HEK293 (cell line): ENCODE measurements around the gene CDKN2A.

Experiments
- CTCF ChIP-seq: fragments of 450-650 bp; formaldehyde crosslinking; IDR thresholded peaks from 2 replicates; pipeline ENCODE4 v1.5.1; 2016; ENCODE audit warnings: missing biosample characterization, missing genetic modification characterization
- HIC1 ChIP-seq: fragments of 450-650 bp; formaldehyde crosslinking; IDR thresholded peaks from 2 replicates; pipeline ENCODE4 v1.5.1; 2016; ENCODE audit warnings: missing biosample characterization, missing genetic modification characterization
- IKZF3 ChIP-seq: fragments of 450-650 bp; IDR thresholded peaks from 2 replicates; pipeline ENCODE4 v1.5.0; 2018; ENCODE audit warnings: missing biosample characterization, mild to moderate bottlenecking, missing genetic modification characterization, moderate library complexity
- KLF16 ChIP-seq: fragments of 450-650 bp; formaldehyde crosslinking; IDR thresholded peaks from 2 replicates; pipeline ENCODE4 v1.5.1; 2017; ENCODE audit warnings: missing biosample characterization, missing genetic modification characterization
- KLF9 ChIP-seq: fragments of 450-650 bp; formaldehyde crosslinking; IDR thresholded peaks from 2 replicates; pipeline ENCODE4 v1.5.1; 2016; ENCODE audit warnings: missing biosample characterization, missing genetic modification characterization, low read depth
- OSR2 ChIP-seq: fragments of 450-650 bp; formaldehyde crosslinking; IDR thresholded peaks from 2 replicates; pipeline ENCODE4 v1.5.1; 2016; ENCODE audit warnings: missing biosample characterization, missing genetic modification characterization
- PRDM10 ChIP-seq: fragments of 450-650 bp; formaldehyde crosslinking; IDR thresholded peaks from 2 replicates; pipeline ENCODE4 v1.5.1; 2016; ENCODE audit warnings: missing biosample characterization, missing genetic modification characterization
- SETDB1 ChIP-seq: IDR thresholded peaks from one replicate; pipeline ENCODE4 v1.6.1; 2017; ENCODE audit warnings: mild to moderate bottlenecking, low read length, moderate library complexity, mixed read lengths; ENCODE audit not compliant: insufficient read length
- SP7 ChIP-seq: fragments of 450-650 bp; formaldehyde crosslinking; IDR thresholded peaks from 2 replicates; pipeline ENCODE4 v1.5.1; 2016; ENCODE audit warnings: missing biosample characterization, missing genetic modification characterization
- YY1 ChIP-seq: fragments of 450-650 bp; formaldehyde crosslinking; IDR thresholded peaks from 2 replicates; pipeline ENCODE4 v1.5.1; 2018; ENCODE audit warnings: missing biosample characterization, missing genetic modification characterization
- ZNF16 ChIP-seq: fragments of 450-650 bp; formaldehyde crosslinking; IDR thresholded peaks from 2 replicates; pipeline ENCODE4 v1.5.1; 2016; ENCODE audit warnings: low read depth, missing biosample characterization, missing genetic modification characterization
- ZNF19 ChIP-seq: fragments of 450-650 bp; formaldehyde crosslinking; IDR thresholded peaks from 2 replicates; pipeline ENCODE4; 2016; ENCODE audit warnings: missing biosample characterization, missing genetic modification characterization, low read depth
- ZNF202 ChIP-seq: fragments of 450-650 bp; formaldehyde crosslinking; IDR thresholded peaks from 2 replicates; pipeline ENCODE4 v1.5.1; 2016; ENCODE audit warnings: missing biosample characterization, missing genetic modification characterization, borderline replicate concordance
- ZNF341 ChIP-seq: fragments of 450-650 bp; formaldehyde crosslinking; IDR thresholded peaks from 2 replicates; pipeline ENCODE4; 2016; ENCODE audit warnings: low read depth, missing biosample characterization, missing genetic modification characterization
- ZNF394 ChIP-seq: fragments of 450-650 bp; formaldehyde crosslinking; IDR thresholded peaks from 2 replicates; pipeline ENCODE4 v1.5.1; 2016; ENCODE audit warnings: missing biosample characterization, missing genetic modification characterization, mild to moderate bottlenecking, moderate library complexity, borderline replicate concordance
- ZNF423 ChIP-seq: fragments of 450-650 bp; formaldehyde crosslinking; IDR thresholded peaks from 2 replicates; pipeline ENCODE4 v1.5.1; 2016; ENCODE audit warnings: missing biosample characterization, missing genetic modification characterization
- ZNF561 ChIP-seq: fragments of 450-650 bp; IDR thresholded peaks from 2 replicates; pipeline ENCODE4 v1.5.1; 2018; ENCODE audit warnings: missing biosample characterization, missing genetic modification characterization, borderline replicate concordance
- ZNF626 ChIP-seq: fragments of 450-650 bp; sonication (Bioruptor Pico); formaldehyde crosslinking; IDR thresholded peaks from 2 replicates; pipeline ENCODE4 v1.5.1; 2018; ENCODE audit warnings: missing biosample characterization, missing genetic modification characterization, inconsistent platforms
- ZNF658 ChIP-seq: fragments of 450-650 bp; formaldehyde crosslinking; IDR thresholded peaks from 2 replicates; pipeline ENCODE4; 2016; ENCODE audit warnings: missing biosample characterization, missing genetic modification characterization
- ZNF692 ChIP-seq: fragments of 450-650 bp; formaldehyde crosslinking; IDR thresholded peaks from 2 replicates; pipeline ENCODE4 v1.5.1; 2016; ENCODE audit warnings: missing biosample characterization, missing genetic modification characterization
- ZNF830 ChIP-seq: fragments of 450-650 bp; IDR thresholded peaks from 2 replicates; pipeline ENCODE4 v1.5.0; 2018; ENCODE audit warnings: missing biosample characterization, missing genetic modification characterization, low read depth, mild to moderate bottlenecking, moderate library complexity
- TF ChIP-seq, protein P1 (sequence below): fragments of 450-650 bp; formaldehyde crosslinking; IDR thresholded peaks from 2 replicates; pipeline ENCODE4 v1.5.1; 2017; ENCODE audit warnings: missing biosample characterization, missing genetic modification characterization
- TF ChIP-seq, protein P2 (sequence below): fragments of 450-650 bp; formaldehyde crosslinking; IDR thresholded peaks from 2 replicates; pipeline ENCODE4 v1.5.1; 2017; ENCODE audit warnings: missing biosample characterization, mild to moderate bottlenecking, missing genetic modification characterization, moderate library complexity
- TF ChIP-seq, protein P3 (sequence below): sonication (generic); formaldehyde crosslinking; IDR thresholded peaks from 2 replicates; pipeline ENCODE4 v1.8.1; 2022; ENCODE audit warnings: mild to moderate bottlenecking, moderate library complexity, missing genetic modification reagents
- TF ChIP-seq, protein P4 (sequence below): fragments of 450-650 bp; formaldehyde crosslinking; IDR thresholded peaks from 2 replicates; pipeline ENCODE4 v1.5.1; 2016; ENCODE audit warnings: missing biosample characterization, missing genetic modification characterization

Gene CDKN2A

DNA sequence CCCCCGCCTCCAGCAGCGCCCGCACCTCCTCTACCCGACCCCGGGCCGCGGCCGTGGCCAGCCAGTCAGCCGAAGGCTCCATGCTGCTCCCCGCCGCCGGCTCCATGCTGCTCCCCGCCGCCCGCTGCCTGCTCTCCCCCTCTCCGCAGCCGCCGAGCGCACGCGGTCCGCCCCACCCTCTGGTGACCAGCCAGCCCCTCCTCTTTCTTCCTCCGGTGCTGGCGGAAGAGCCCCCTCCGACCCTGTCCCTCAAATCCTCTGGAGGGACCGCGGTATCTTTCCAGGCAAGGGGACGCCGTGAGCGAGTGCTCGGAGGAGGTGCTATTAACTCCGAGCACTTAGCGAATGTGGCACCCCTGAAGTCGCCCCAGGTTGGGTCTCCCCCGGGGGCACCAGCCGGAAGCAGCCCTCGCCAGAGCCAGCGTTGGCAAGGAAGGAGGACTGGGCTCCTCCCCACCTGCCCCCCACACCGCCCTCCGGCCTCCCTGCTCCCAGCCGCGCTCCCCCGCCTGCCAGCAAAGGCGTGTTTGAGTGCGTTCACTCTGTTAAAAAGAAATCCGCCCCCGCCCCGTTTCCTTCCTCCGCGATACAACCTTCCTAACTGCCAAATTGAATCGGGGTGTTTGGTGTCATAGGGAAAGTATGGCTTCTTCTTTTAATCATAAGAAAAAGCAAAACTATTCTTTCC lies 19.3 kb downstream of the CDKN2A start (continued):
- no peak for TF ChIP-seq ZNF16 (tag by site-specific recombination)
- TF ChIP-seq ZNF394 (tag by site-specific recombination): peak; percentile 57; the same call in 1 of the 2 replicates
- TF ChIP-seq ZNF202 (tag by site-specific recombination): no peak
- TF ChIP-seq PRDM10: peak; percentile 99
- TF ChIP-seq YY1 (tag by site-specific recombination): 0 out of 2 replicates have a peak, but pooled peaks have one; percentile 32
- TF ChIP-seq ZNF692 (tag by site-specific recombination): peak; percentile 33; the same call in 1 of the 2 replicates
- peak; percentile 65 for TF ChIP-seq KLF9
- peak; percentile 95 for TF ChIP-seq ZNF341 (tag by site-specific recombination)
- TF ChIP-seq, protein P1, sequence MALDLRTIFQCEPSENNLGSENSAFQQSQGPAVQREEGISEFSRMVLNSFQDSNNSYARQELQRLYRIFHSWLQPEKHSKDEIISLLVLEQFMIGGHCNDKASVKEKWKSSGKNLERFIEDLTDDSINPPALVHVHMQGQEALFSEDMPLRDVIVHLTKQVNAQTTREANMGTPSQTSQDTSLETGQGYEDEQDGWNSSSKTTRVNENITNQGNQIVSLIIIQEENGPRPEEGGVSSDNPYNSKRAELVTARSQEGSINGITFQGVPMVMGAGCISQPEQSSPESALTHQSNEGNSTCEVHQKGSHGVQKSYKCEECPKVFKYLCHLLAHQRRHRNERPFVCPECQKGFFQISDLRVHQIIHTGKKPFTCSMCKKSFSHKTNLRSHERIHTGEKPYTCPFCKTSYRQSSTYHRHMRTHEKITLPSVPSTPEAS (tag by site-specific recombination): no peak
- TF ChIP-seq CTCF (tag by site-specific recombination): peak; percentile 10; the same call in 1 of the 2 replicates
- peak; percentile 62; the same call in 1 of the 2 replicates for TF ChIP-seq ZNF423 (tag by site-specific recombination)
- TF ChIP-seq, protein P2, sequence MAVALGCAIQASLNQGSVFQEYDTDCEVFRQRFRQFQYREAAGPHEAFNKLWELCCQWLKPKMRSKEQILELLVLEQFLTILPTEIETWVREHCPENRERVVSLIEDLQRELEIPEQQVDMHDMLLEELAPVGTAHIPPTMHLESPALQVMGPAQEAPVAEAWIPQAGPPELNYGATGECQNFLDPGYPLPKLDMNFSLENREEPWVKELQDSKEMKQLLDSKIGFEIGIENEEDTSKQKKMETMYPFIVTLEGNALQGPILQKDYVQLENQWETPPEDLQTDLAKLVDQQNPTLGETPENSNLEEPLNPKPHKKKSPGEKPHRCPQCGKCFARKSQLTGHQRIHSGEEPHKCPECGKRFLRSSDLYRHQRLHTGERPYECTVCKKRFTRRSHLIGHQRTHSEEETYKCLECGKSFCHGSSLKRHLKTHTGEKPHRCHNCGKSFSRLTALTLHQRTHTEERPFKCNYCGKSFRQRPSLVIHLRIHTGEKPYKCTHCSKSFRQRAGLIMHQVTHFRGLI (tag by site-specific recombination): peak; percentile 89
- TF ChIP-seq, protein P3, sequence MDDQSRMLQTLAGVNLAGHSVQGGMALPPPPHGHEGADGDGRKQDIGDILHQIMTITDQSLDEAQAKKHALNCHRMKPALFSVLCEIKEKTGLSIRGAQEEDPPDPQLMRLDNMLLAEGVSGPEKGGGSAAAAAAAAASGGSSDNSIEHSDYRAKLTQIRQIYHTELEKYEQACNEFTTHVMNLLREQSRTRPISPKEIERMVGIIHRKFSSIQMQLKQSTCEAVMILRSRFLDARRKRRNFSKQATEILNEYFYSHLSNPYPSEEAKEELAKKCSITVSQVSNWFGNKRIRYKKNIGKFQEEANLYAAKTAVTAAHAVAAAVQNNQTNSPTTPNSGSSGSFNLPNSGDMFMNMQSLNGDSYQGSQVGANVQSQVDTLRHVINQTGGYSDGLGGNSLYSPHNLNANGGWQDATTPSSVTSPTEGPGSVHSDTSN (CRISPR knock-in tag): peak; percentile 43; the same call in 1 of the 2 replicates
- no peak for TF ChIP-seq SETDB1
- TF ChIP-seq, protein P4, sequence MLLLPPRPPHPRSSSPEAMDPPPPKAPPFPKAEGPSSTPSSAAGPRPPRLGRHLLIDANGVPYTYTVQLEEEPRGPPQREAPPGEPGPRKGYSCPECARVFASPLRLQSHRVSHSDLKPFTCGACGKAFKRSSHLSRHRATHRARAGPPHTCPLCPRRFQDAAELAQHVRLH: 0 out of 2 replicates have a peak, but pooled peaks have one; percentile 17
- TF ChIP-seq ZNF19 (tag by site-specific recombination): no peak
- peak; percentile 43; the same call in 1 of the 2 replicates for TF ChIP-seq KLF16 (tag by site-specific recombination)
- TF ChIP-seq HIC1: peak; percentile 82
- TF ChIP-seq ZNF561 (tag by site-specific recombination): peak; percentile 68
- no peak for TF ChIP-seq ZNF626 (tag by site-specific recombination)
- TF ChIP-seq ZNF658 (tag by site-specific recombination): no peak
- TF ChIP-seq SP7 (tag by site-specific recombination): peak; percentile 38
- TF ChIP-seq ZNF830 (tag by site-specific recombination): no peak
- TF ChIP-seq IKZF3: peak; percentile 62
- no peak for TF ChIP-seq OSR2 (tag by site-specific recombination)
